Pancreas (tissue), 10 donors: ENCODE measurements around the gene UBAP2L. TPM values are rescaled to one million over a fixed set of nuclear protein-coding genes. Genes with fewer than 3 reads are reported as not detected.

ENCODE experiments used
- ATAC-seq, 4 donors: fragments of 200-7000 bp; cut with Tn5 transposase; one replicate each; pipeline versions ENCODE4 v1.8.0 to v1.9.1; 2020; ENCODE audit warnings: mild to moderate bottlenecking in 4 of 4, moderate library complexity in 4 of 4
- DNase-seq, 6 donors: peaks; one replicate each; pipeline ENCODE4 v3.0.0-alpha.2; 2020
- FAIRE-seq: peaks from 2 replicates; lab custom pipeline; 2012; peaks lifted over from hg19 to GRCh38; lab: Jason Lieb, UNC
- H3K27ac ChIP-seq, 4 donors: fragments of 200-600 bp; sonication (generic); 1 replicate in 3 of 4; 2 replicates in 1 of 4; pipeline versions ENCODE4 v1.5.0 to v1.8.0; 2020
- H3K27me3 ChIP-seq, 4 donors: fragments of 200-600 bp; one replicate each; pipeline ENCODE4 v1.8.0; 2021
- H3K36me3 ChIP-seq, 3 donors: fragments of 200-600 bp; sonication (generic) in 1 of 3; one replicate each; pipeline versions ENCODE4 v1.5.0 to v1.8.0; 2020 to 2021
- H3K4me1 ChIP-seq, 3 donors: fragments of 200-600 bp; one replicate each; pipeline ENCODE4 v1.8.0; 2021
- H3K4me3 ChIP-seq, 4 donors: fragments of 200-600 bp; sonication (generic) in 2 of 4; one replicate each; pipeline versions ENCODE4 v1.5.0 to v1.8.0; 2020 to 2021
- H3K9me3 ChIP-seq, 4 donors: fragments of 200-600 bp; one replicate each; pipeline ENCODE4 v1.8.0; 2021
- CTCF ChIP-seq, 4 donors: fragments of 200-600 bp; sonication (generic) in 3 of 4; IDR thresholded peaks; one replicate each; pipeline versions ENCODE4 v1.5.0 to v1.8.0; 2021; ENCODE audit warnings: antibody characterized with exemption in 4 of 4
- WGBS, 2 donors: extraction: QIAGEN DNeasy Blood & Tissue Kit; methylation state at CpG; one replicate each; pipeline ENCODE4 v1.1.7; 2013; 5-methylcytosine and 5-hydroxymethylcytosine counted together
- intact Hi-C, 3 donors: fragments of 100-400 bp; cut with DNase I; formaldehyde crosslinking; loops; one replicate each; pipeline versions ENCODE4 v1.11.1 to v1.14.2; 2022
- polyA plus RNA-seq, 2 donors: library from polyadenylated mRNA; stranded (reverse); fragments of 200-250 nt; gene quantifications; one replicate each; pipeline ENCODE4 v1.2.3, GENCODE V29; 2013
- total RNA-seq, 6 donors: library from RNA; stranded (reverse); fragmentation: NEBNext Ultra II Directional in 4 of 6; extraction: Animal tissue kit (Norgen Biotek cat#: 25700) in 4 of 6; gene quantifications; one replicate each; pipeline versions ENCODE4 v1.2.1 to v1.2.4, GENCODE V29; 2021 to 2023
- donor health status: healthy with polysubstance abuse.
- donor health status: DM: no; HTN: no; CAD: no; lungs with moderate emphysema.
- donor health status: DM: no; HTN: no; CAD: no.
- donor health status: control.
- donor health status: control.
- donor health status: Bipolar disorder and iron deficiency.
- donor health status: DM: yes; HTN: yes; CAD: no.
- donor health status: DM: no; HTN: no; CAD: no.
- donor health status: DM: no; HTN: no; CAD: no.
- donor health status: DM: yes; HTN: yes; CAD: no.

UBAP2L gene
- total and polyA plus RNA-seq, 8 donors, result 32.7 to 69.8 (median 50.8) TPM

- H3K27ac ChIP-seq, result no peak overlapping the region
- no peaks in the 10 kb centered on the region for H3K27me3 ChIP-seq
- H3K36me3 ChIP-seq, result peaks cover 13 to 90% (median 72%) of the 10 kb centered on the region in 3 donors
- H3K4me3 ChIP-seq, result no peak overlapping the region
- ATAC-seq, result no peak
- TF ChIP-seq CTCF (IDR thresholded peaks at IDR 0.05), result no peak
- intact Hi-C loops, result no loop called here
- H3K4me1 ChIP-seq, result no peaks in the 10 kb centered on the region
- DNase-seq, result no peak
- FAIRE-seq, result no peak
- no peaks in the 10 kb centered on the region for H3K9me3 ChIP-seq
These were observed 35.9 kb downstream of the UBAP2L start for GRCh38 chr1:154256686-154257085.

- 93% methylated on average over 2 of the region's 2 CpGs for WGBS, 2 donors
- Histone ChIP-seq H3K4me1 (no peaks in the 10 kb centered on the region), H3K27me3 (no peaks in the 10 kb centered on the region), H3K9me3 (no peaks in the 10 kb centered on the region), H3K4me3 (no peak overlapping the region), H3K27ac (no peak overlapping the region), H3K36me3 (peaks cover 11 to 87% (median 73%) of the 10 kb centered on the region in 3 donors)
- intact Hi-C loops, result no loop called here
- TF ChIP-seq CTCF (IDR thresholded peaks at IDR 0.05), result no peak
- ATAC-seq, result no peak
- no peak for FAIRE-seq
- DNase-seq, result no peak
These were observed 38.0 kb downstream of the UBAP2L start for GRCh38 chr1:154258784-154259183.

GRCh38 chr1:154260127-154260526, 39.4 kb downstream of the UBAP2L start:
- Histone ChIP-seq H3K36me3 (peaks cover 11 to 76% (median 59%) of the 10 kb centered on the region in 3 donors), H3K4me1 (no peaks in the 10 kb centered on the region), H3K4me3 (no peak overlapping the region), H3K27me3 (no peaks in the 10 kb centered on the region), H3K9me3 (no peaks in the 10 kb centered on the region), H3K27ac (no peak overlapping the region)
- intact Hi-C loops, result loop anchor here in 1 of 3 donors (10.0 kb wide), 1 partner anchor 55 kb away; the partner anchor contains the start of gene CFAP141
- WGBS, 2 donors, result 62 to 76% methylated on average over 1 of the region's 1 CpG
- DNase-seq, result no peak
- no peak for ATAC-seq
- TF ChIP-seq CTCF (IDR thresholded peaks at IDR 0.05), result no peak
- FAIRE-seq, result no peak

- intact Hi-C loops, result loop anchor here in 1 of 3 donors (10.0 kb wide), 1 partner anchor 59 kb away; the partner anchor contains the start of gene CFAP141
- Histone ChIP-seq H3K27ac (no peak overlapping the region), H3K4me1 (no peaks in the 10 kb centered on the region), H3K9me3 (no peaks in the 10 kb centered on the region), H3K4me3 (no peak overlapping the region), H3K36me3 (peaks cover 4 to 51% (median 30%) of the 10 kb centered on the region in 3 donors), H3K27me3 (no peaks in the 10 kb centered on the region)
- no peak for TF ChIP-seq CTCF (IDR thresholded peaks at IDR 0.05)
- FAIRE-seq, result no peak
- 67 to 73% methylated on average over 6 of the region's 6 CpGs for WGBS, 2 donors
- no peak for DNase-seq
- no peak for ATAC-seq
These were observed 42.9 kb downstream of the UBAP2L start for GRCh38 chr1:154263465-154264332.

GRCh38 chr1:154264454-154264853, 43.7 kb downstream of the UBAP2L start:
- H3K27ac ChIP-seq, result no peak overlapping the region
- no peaks in the 10 kb centered on the region for H3K4me1 ChIP-seq
- no peak for FAIRE-seq
- H3K36me3 ChIP-seq, result peaks cover 4 to 49% (median 30%) of the 10 kb centered on the region in 3 donors
- WGBS, 2 donors, result 62 to 92% methylated on average over 1 of the region's 1 CpG
- no peak for TF ChIP-seq CTCF (IDR thresholded peaks at IDR 0.05)
- H3K4me3 ChIP-seq, result no peak overlapping the region
- no peaks in the 10 kb centered on the region for H3K27me3 ChIP-seq
- intact Hi-C loops, result loop anchor here in 1 of 3 donors (10.0 kb wide), 1 partner anchor 60 kb away; the partner anchor contains the start of gene CFAP141
- no peak for ATAC-seq
- no peaks in the 10 kb centered on the region for H3K9me3 ChIP-seq
- DNase-seq, result no peak
